WTC11 (cell line): ENCODE data around the gene LSP1.

ENCODE experiments used
- CREB1 ChIP-seq: sonication (generic); formaldehyde crosslinking; IDR thresholded peaks from 2 replicates; pipeline ENCODE4 v1.8.0; 2023; ENCODE audit warnings: mild to moderate bottlenecking, missing genetic modification reagents
- ELF4 ChIP-seq: sonication (generic); formaldehyde crosslinking; IDR thresholded peaks from 2 replicates; pipeline ENCODE4 v1.8.1; 2022; ENCODE audit warnings: low read depth, mild to moderate bottlenecking, moderate library complexity, missing genetic modification reagents
- FOXK1 ChIP-seq: sonication (generic); formaldehyde crosslinking; IDR thresholded peaks from 2 replicates; pipeline ENCODE4 v1.8.0; 2022; ENCODE audit warnings: mild to moderate bottlenecking, moderate library complexity, missing genetic modification reagents
- JUN ChIP-seq: sonication (generic); formaldehyde crosslinking; IDR thresholded peaks from 2 replicates; pipeline ENCODE4 v1.8.0; 2023; ENCODE audit warnings: mild to moderate bottlenecking, missing genetic modification reagents
- SP1 ChIP-seq: sonication (generic); formaldehyde crosslinking; conservative IDR thresholded peaks from 2 replicates; pipeline ENCODE4 v1.8.1; 2022; ENCODE audit warnings: missing genetic modification reagents
- TEAD4 ChIP-seq: sonication (generic); formaldehyde crosslinking; IDR thresholded peaks from 2 replicates; pipeline ENCODE4 v1.8.0; 2022; ENCODE audit warnings: mild to moderate bottlenecking, missing genetic modification reagents
- TP53 ChIP-seq: sonication (generic); formaldehyde crosslinking; IDR thresholded peaks from 2 replicates; pipeline ENCODE4 v1.8.1; 2023; ENCODE audit warnings: mild to moderate bottlenecking, missing genetic modification reagents
- USF2 ChIP-seq: sonication (generic); formaldehyde crosslinking; IDR thresholded peaks from 2 replicates; pipeline ENCODE4 v1.8.1; 2023; ENCODE audit warnings: mild to moderate bottlenecking, missing genetic modification reagents, moderate library complexity
- ZNF263 ChIP-seq: sonication (generic); formaldehyde crosslinking; IDR thresholded peaks from 2 replicates; pipeline ENCODE4 v1.8.1; 2022; ENCODE audit warnings: low read depth, mild to moderate bottlenecking, moderate library complexity, missing genetic modification reagents
- ZNF671 ChIP-seq: fragments of 250-450 bp; sonication (Bioruptor Pico); IDR thresholded peaks from 2 replicates; pipeline ENCODE4 v1.8.0; 2021; ENCODE audit warnings: mild to moderate bottlenecking
- TF ChIP-seq, protein P1 (sequence below): fragments of 200-600 bp; IDR thresholded peaks from 2 replicates; pipeline ENCODE4 v1.8.0; 2022; ENCODE audit warnings: antibody characterized with exemption
- TF ChIP-seq, protein P2 (sequence below): sonication (generic); formaldehyde crosslinking; IDR thresholded peaks from 2 replicates; pipeline ENCODE4 v1.8.0; 2022; ENCODE audit warnings: mild to moderate bottlenecking, missing genetic modification reagents
- TF ChIP-seq, protein P3 (sequence below): sonication (generic); formaldehyde crosslinking; conservative IDR thresholded peaks from 2 replicates; pipeline ENCODE4 v1.8.1; 2022; ENCODE audit warnings: mild to moderate bottlenecking, missing genetic modification reagents
- TF ChIP-seq, protein P4 (sequence below): sonication (generic); formaldehyde crosslinking; IDR thresholded peaks from 2 replicates; pipeline ENCODE4 v1.8.0; 2022; ENCODE audit warnings: mild to moderate bottlenecking, missing genetic modification reagents

GRCh38 chr11:1871531-1871930 is 18.6 kb downstream of the LSP1 start:
- TF ChIP-seq, protein P1, sequence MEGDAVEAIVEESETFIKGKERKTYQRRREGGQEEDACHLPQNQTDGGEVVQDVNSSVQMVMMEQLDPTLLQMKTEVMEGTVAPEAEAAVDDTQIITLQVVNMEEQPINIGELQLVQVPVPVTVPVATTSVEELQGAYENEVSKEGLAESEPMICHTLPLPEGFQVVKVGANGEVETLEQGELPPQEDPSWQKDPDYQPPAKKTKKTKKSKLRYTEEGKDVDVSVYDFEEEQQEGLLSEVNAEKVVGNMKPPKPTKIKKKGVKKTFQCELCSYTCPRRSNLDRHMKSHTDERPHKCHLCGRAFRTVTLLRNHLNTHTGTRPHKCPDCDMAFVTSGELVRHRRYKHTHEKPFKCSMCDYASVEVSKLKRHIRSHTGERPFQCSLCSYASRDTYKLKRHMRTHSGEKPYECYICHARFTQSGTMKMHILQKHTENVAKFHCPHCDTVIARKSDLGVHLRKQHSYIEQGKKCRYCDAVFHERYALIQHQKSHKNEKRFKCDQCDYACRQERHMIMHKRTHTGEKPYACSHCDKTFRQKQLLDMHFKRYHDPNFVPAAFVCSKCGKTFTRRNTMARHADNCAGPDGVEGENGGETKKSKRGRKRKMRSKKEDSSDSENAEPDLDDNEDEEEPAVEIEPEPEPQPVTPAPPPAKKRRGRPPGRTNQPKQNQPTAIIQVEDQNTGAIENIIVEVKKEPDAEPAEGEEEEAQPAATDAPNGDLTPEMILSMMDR, result no peak
- TF ChIP-seq, protein P2, sequence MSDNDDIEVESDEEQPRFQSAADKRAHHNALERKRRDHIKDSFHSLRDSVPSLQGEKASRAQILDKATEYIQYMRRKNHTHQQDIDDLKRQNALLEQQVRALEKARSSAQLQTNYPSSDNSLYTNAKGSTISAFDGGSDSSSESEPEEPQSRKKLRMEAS (CRISPR knock-in tag), result no peak
- TF ChIP-seq, protein P3, sequence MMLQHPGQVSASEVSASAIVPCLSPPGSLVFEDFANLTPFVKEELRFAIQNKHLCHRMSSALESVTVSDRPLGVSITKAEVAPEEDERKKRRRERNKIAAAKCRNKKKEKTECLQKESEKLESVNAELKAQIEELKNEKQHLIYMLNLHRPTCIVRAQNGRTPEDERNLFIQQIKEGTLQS (CRISPR knock-in tag), result no peak
- TF ChIP-seq JUN, result no peak
- no peak for TF ChIP-seq USF2
- TF ChIP-seq SP1 (CRISPR knock-in tag), result no peak
- no peak for TF ChIP-seq ELF4
- no peak for TF ChIP-seq TEAD4 (CRISPR knock-in tag)
- no peak for TF ChIP-seq TP53 (CRISPR knock-in tag)
- no peak for TF ChIP-seq CREB1 (CRISPR knock-in tag)
- TF ChIP-seq ZNF263, result no peak
- TF ChIP-seq ZNF671 (CRISPR knock-in tag), result no peak
- TF ChIP-seq FOXK1 (CRISPR knock-in tag), result no peak
- TF ChIP-seq, protein P4, sequence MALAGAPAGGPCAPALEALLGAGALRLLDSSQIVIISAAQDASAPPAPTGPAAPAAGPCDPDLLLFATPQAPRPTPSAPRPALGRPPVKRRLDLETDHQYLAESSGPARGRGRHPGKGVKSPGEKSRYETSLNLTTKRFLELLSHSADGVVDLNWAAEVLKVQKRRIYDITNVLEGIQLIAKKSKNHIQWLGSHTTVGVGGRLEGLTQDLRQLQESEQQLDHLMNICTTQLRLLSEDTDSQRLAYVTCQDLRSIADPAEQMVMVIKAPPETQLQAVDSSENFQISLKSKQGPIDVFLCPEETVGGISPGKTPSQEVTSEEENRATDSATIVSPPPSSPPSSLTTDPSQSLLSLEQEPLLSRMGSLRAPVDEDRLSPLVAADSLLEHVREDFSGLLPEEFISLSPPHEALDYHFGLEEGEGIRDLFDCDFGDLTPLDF (CRISPR knock-in tag), result no peak
